Kidney tubule cell (primary cell): Measurements from ENCODE around the gene C19orf81.
A peak's percentile ranks its signal among the peaks of the same experiment; 100 is the strongest.

Experiments
- DNase-seq: peaks from one replicate; pipeline ENCODE4 v3.0.0-alpha.2; 2018; ENCODE audit warnings: low spot score

The C19orf81 gene

GRCh38 chr19:50679177-50680125, 30.2 kb downstream of the C19orf81 start:
- peak; percentile 70 for DNase-seq

- DNase-seq = no peak
These were observed 37.2 kb downstream of the C19orf81 start for GRCh38 chr19:50686310-50687032.

- DNase-seq = no peak
These were observed 39.5 kb downstream of the C19orf81 start for GRCh38 chr19:50688766-50689165.

GRCh38 chr19:50690439-50690838, 41.2 kb downstream of the C19orf81 start:
- no peak for DNase-seq

GRCh38 chr19:50693064-50693975, 44.1 kb downstream of the C19orf81 start:
- DNase-seq = no peak

GRCh38 chr19:50694815-50695145, 45.5 kb downstream of the C19orf81 start:
- no peak for DNase-seq

- no peak for DNase-seq
These were observed 46.2 kb downstream of the C19orf81 start for GRCh38 chr19:50695251-50696093.

GRCh38 chr19:50696094-50696483, 46.8 kb downstream of the C19orf81 start:
- DNase-seq = no peak

GRCh38 chr19:50697414-50698124, 48.3 kb downstream of the C19orf81 start:
- DNase-seq = no peak

- DNase-seq = no peak
These were observed 52.2 kb downstream of the C19orf81 start for GRCh38 chr19:50701367-50701985.

- DNase-seq = no peak
These were observed 53.1 kb downstream of the C19orf81 start for GRCh38 chr19:50702158-50702870.

GRCh38 chr19:50702871-50703829, 53.9 kb downstream of the C19orf81 start:
- peak; percentile 86 for DNase-seq

- peak; percentile 25 for DNase-seq
These were observed 54.9 kb downstream of the C19orf81 start for GRCh38 chr19:50703915-50704796.

GRCh38 chr19:50705422-50706019, 56.3 kb downstream of the C19orf81 start:
- peak; percentile 74 for DNase-seq

GRCh38 chr19:50706387-50706786, 57.1 kb downstream of the C19orf81 start:
- DNase-seq = no peak

GRCh38 chr19:50708179-50708879, 59.1 kb downstream of the C19orf81 start:
- DNase-seq = no peak
